HuH-7 (cell line): Measurements from ENCODE around the gene ATPAF2.

Experiments
- DNase-seq: peaks from one replicate; pipeline ENCODE4 v3.0.0; 2011; ENCODE audit warnings: low spot score

ATPAF2 gene

GRCh38 chr17:17985153-17985552, 53.8 kb downstream of the ATPAF2 start:
- no peak for DNase-seq

DNA sequence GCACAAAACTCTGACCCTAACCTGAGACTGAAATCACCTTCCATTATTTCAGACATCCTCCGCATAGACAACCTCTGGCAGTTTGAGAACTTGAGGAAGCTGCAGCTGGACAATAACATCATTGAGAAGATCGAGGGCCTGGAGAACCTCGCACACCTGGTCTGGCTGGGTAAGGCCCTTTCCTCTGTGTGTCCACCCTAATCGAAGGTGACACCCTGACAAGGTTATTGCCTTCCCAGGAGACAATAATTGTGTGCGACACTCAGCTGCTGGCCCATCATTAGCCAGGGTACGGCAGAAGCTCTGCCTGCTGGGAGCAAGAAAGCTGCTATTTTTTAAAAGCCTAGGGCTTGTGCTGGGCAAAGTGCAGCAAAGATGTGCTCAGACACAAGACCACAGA, 55.2 kb downstream of the ATPAF2 start:
- no peak for DNase-seq

DNA sequence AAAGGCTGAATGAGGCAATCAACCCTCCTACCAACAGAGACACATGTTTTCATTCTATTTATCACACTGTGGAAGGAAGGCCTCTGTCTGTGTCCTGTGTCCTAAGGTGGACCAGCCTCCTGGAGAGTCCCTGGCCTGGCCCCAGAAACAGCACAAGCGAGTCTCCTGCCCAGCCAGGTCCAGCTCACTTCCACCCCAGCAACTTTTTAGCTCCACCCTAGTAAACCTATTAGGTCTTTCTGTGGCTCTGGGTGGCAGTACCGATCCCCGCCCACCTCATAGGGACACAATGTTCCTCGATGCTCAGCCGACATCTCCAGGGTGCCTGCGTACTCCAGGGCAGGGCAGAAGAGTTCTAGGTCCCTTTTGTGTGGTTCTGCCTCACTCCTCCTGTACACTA, 55.6 kb downstream of the ATPAF2 start:
- no peak for DNase-seq

DNA sequence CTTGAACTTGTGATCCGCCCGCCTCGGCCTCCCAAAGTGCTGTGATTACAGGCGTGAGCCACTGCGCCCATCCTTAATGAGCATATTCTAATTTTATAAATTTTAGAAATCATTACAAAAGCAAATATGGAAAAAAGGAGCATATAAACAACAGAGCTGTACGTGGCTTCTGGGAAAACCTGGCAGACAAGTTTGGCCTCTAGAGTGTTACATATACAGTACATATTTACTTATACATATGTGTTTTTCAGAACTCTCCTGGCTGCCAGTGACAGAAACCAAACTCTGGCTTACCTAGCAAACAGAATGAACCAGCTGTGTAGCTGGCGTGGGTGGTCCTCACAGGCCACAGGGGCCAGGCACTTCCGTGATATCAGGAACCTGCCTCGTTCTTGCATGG, 56.2 kb downstream of the ATPAF2 start:
- DNase-seq: no peak

DNA sequence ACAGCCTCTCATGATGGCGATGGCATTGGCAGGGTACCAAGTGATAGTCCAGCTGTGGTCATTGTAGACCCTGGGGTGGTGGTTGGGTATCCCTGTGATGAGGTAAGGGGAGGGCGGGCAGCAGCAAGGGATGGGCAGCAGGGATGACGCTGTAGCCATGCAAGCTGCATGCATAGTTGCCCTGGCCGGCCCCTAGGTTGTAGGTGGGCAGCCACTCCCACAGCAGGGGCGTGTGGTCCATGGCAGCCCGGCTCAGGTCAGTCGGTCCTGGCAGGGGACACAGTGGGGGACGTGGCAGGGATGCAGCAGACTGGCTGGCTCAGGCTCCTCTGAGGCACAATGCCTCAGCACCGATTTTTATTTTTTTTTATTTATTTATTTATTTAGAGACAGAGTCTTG, 57.6 kb downstream of the ATPAF2 start:
- no peak for DNase-seq

GRCh38 chr17:17979778-17980177, 59.2 kb downstream of the ATPAF2 start:
- no peak for DNase-seq

- DNase-seq: no peak
Observed at GRCh38 chr17:17978481-17979424, 60.2 kb downstream of the ATPAF2 start.

DNA sequence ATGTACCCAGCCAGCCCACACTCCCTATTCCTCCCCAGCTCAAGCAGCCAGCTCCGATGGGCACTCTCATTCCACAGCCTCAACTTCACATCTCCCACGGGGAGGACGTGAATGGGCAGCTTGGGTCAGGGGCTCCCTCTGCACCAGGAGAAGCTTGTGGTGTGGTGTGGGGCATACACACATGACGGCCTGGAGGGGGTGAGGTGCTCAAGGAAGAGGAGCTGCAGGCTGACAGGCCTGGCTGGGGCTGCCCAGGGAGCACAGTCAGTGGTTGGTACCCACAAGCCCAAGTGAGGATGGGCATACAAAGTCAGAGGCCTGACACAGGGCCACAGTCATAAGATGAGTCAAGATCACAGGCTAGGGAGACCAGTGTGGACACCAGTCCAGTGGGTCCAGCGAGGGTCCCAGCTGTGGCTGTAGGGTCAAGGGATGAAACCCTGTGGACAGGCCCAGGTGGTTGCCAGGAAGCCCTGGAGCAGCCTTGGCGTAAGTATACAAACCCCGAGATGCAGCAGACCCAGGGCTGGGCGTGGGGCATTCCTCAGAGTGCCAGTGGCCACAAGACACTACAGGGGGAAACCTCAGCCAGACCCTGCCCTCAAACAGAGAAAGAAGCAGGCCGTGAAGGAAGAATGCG, 61.9 kb downstream of the ATPAF2 start:
- DNase-seq: no peak

GRCh38 chr17:17975436-17975835, 63.5 kb downstream of the ATPAF2 start:
- no peak for DNase-seq

DNA sequence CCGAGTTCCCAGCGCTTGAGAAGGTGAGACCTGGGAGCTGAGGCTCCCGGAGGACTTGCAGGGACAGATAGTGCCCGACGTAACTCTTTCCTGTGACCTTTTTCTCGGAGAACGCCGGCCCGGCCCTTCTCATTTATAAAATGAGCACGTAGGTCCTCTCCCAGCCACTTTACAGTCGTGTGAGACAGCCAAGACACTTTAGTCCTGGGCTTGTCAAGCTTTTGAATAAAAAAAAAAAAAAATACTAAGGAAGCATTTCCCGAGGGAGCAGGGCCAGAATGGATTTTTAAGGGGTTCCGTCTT, 66.1 kb downstream of the ATPAF2 start:
- DNase-seq: no peak

GRCh38 chr17:17972126-17972951, 66.6 kb downstream of the ATPAF2 start, which contains the start of the genes DRC3 and TOM1L2:
TSS of gene DRC3 (plus strand) at chr17:17972862. CDS start at chr17:17977599, 4,737 bp downstream.
TSS of gene TOM1L2 (minus strand) at chr17:17972400. CDS start at chr17:17972313, 87 bp downstream.
- peak; percentile 100 for DNase-seq

GRCh38 chr17:17971431-17972125, 67.4 kb downstream of the ATPAF2 start:
- DNase-seq: no peak

GRCh38 chr17:17970699-17971430, 68.1 kb downstream of the ATPAF2 start:
- DNase-seq: no peak
